Fibroblast of lung (primary cell): Measurements from ENCODE around the gene NKAIN1.

ENCODE experiments used
- CTCF ChIP-seq, 2 donors: IDR thresholded peaks in 1 of 2; conservative IDR thresholded peaks in 1 of 2; 1 replicate in 1 of 2; 2 replicates in 1 of 2; pipeline ENCODE4 v1.5.1; 2011 to 2012; ENCODE audit warnings: low read length in 2 of 2, control low read depth in 1 of 2, inconsistent platforms in 1 of 2, low read depth in 1 of 2, mild to moderate bottlenecking in 1 of 2
- EZH2 ChIP-seq: IDR thresholded peaks from 2 replicates; pipeline ENCODE4 v1.5.1; 2012; ENCODE audit warnings: low read length, control low read depth, mild to moderate bottlenecking; ENCODE audit errors: missing control alignments

- no peak for TF ChIP-seq CTCF (conservative IDR thresholded peaks at IDR 0.05 in 1 of 2, IDR thresholded peaks at IDR 0.05 in 1 of 2; ENCODE audit: low read depth in 1 of 2, low read length in 2 of 2)
- no peak for TF ChIP-seq EZH2
These were observed 59.3 kb downstream of the NKAIN1 start for GRCh38 chr1:31180338-31180737.
